Stimulated activated naive CD8-positive, alpha-beta T cell treated with anti-CD3 and anti-CD28 coated beads, Interleukin-15, Interleukin-2, amounts not matched to agents 100 U/mL and 50 U/mL, for 24 hours (primary cell): ENCODE results near the gene LCE2C.
"Not testable (repeated sequence)": the region's sequence is repeated elsewhere in the genome, so short reads cannot be mapped to it uniquely, and the experiment has no call there.

Experiments used
- ATAC-seq: fragments of 150-1000 bp; cut with Tn5 transposase; one replicate; pipeline ENCODE4 v1.10.0; 2021
- DNase-seq: peaks from one replicate; pipeline ENCODE4 v3.0.0; 2021

LCE2C gene, protein sequence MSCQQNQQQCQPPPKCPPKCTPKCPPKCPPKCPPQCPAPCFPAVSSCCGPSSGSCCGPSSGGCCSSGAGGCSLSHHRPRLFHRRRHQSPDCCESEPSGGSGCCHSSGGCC

GRCh38 chr1:152674983-152675382 is at the start of gene LCE2C:
LCE2C (plus strand) TSS chr1:152675279; CDS start chr1:152676016, 737 bp downstream.
- not testable (repeated sequence) for ATAC-seq, DNase-seq

- no peak for DNase-seq
- ATAC-seq = no peak
These were observed 48.3 kb upstream of the LCE2C start for GRCh38 chr1:152626744-152627143.

DNA sequence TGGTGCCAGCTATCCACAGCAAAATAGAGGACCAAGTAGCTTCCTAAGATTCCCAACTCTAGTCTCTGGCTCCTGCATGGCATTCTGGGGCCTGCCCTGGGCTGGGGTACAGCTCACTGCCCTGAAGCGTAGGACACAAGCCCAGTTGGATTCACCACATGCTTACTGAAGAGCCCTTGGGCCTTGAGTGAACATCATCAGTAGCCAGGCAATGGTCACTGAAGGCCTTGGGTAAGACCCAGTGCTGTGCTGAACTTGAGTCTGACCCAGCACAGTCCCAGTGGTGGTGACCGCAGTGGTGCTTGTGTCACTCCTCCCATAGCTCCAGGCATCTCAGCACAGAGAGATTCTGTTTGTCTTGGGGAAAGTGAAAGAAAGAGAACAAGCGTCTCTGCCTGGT is 44.5 kb upstream of the LCE2C start:
- ATAC-seq = no peak
- DNase-seq = no peak

- DNase-seq = no peak
- ATAC-seq = no peak
These were observed 34.7 kb upstream of the LCE2C start for GRCh38 chr1:152640351-152640750.

- no peak for DNase-seq
These were observed 31.1 kb upstream of the LCE2C start for GRCh38 chr1:152643945-152644344.

DNA sequence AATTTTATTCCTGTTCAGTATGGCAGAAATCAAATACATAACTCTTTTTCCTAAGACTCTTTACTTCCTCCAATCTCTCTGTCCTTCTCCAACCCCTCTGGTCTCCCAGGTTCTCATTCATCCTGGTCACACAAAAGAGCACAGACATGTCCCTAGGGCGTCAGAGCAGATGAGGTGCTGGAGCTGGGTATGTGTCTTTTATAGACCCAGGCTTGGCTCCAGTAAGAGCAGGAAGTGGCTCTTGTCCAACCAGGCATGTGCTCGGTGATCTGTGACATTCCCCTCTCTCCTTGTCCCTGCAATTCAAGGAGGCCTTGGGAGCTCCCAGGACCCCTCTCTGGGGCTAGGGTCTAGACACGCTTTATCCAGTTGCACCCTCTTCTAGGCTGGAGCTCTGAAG is 29.9 kb upstream of the LCE2C start:
- ATAC-seq (no peak), DNase-seq (no peak)

More at GRCh38 chr1:152643945-152644344, 31.1 kb upstream of the LCE2C start:
- ATAC-seq = no peak

- DNase-seq (no peak), ATAC-seq (no peak)
These were observed 28.4 kb upstream of the LCE2C start for GRCh38 chr1:152646656-152647055.

DNA sequence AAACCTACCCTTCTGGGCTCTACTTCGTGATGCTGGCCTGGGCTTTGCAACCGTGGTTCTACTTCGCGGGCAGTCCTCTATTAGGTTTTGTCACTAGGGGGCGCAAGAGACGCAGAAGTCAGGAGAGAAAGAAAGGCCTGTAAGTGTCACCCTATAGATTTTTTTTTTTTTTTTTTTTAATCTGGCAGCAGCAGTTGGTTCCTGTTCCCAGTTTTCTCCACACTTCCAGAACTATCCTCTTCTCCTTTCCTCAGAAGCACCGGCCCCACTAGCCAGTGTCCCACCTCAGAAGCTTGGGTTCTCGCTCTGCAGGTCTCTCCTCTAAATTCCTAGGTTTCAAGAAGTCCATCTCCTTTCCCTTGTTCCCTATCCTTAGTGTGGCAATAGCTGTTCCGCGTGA is 21.0 kb upstream of the LCE2C start:
- DNase-seq = peak; percentile 65
- no peak for ATAC-seq

- DNase-seq (no peak), ATAC-seq (no peak)
These were observed 18.6 kb upstream of the LCE2C start for GRCh38 chr1:152656459-152656858.

DNA sequence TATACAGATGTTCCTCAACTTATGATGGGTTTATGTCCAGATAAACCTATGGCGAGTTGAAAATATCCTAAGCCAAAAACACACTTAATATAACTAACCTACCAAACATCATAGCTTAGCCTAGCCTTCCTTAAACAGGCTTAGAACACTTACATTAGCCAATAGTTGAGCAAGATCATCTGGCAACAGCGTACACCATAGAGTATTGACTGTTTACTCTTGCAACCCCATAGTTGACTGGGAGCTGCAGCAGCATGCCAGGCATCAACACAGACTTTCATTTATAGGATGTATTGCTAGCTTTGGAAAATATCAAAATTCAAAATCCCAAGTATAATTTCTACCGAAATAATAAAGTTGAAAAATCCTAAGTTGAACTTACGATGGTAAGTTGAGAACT is 17.4 kb upstream of the LCE2C start:
- ATAC-seq = no peak
- no peak for DNase-seq

GRCh38 chr1:152658649-152659048 is 16.4 kb upstream of the LCE2C start:
- ATAC-seq (no peak), DNase-seq (no peak)

DNA sequence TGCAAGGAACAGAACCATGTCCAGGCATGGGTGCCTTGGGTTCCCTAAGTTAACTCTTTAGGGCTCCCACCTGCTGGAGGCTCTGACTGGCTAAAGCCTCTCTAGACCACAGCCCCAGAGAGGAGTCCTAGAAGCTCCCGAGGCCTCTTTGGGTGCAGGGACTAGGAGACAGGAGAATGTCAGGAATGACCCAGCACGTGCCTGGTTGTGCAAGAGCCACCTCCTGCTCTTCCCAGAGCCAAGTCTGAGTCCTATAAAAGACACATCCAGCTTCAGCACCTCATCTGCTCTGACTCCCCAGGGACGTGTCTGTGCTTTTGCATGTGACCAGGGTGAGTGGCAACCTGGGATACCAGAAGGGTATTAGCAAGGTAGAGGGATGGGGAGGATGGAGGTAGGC is 12.0 kb upstream of the LCE2C start, which contains the start of gene LCE2D:
TSS of gene LCE2D (plus strand) at position 283 of the 400 bp plus-strand sequence. CDS start 726 bp downstream, outside the sequence.
- ATAC-seq = no peak
- DNase-seq = no peak

- not testable (repeated sequence) for DNase-seq, ATAC-seq
These were observed 8.9 kb upstream of the LCE2C start for GRCh38 chr1:152666171-152666570.

- no peak for ATAC-seq
These were observed 7.4 kb upstream of the LCE2C start for GRCh38 chr1:152667648-152668047.

GRCh38 chr1:152673016-152673415 is 2.1 kb upstream of the LCE2C start:
- ATAC-seq = no peak
- DNase-seq = no peak

More at GRCh38 chr1:152667648-152668047, 7.4 kb upstream of the LCE2C start:
- DNase-seq = no peak

- no peak for ATAC-seq
- no peak for DNase-seq
These were observed 4.4 kb downstream of the LCE2C start for GRCh38 chr1:152679459-152679858.

DNA sequence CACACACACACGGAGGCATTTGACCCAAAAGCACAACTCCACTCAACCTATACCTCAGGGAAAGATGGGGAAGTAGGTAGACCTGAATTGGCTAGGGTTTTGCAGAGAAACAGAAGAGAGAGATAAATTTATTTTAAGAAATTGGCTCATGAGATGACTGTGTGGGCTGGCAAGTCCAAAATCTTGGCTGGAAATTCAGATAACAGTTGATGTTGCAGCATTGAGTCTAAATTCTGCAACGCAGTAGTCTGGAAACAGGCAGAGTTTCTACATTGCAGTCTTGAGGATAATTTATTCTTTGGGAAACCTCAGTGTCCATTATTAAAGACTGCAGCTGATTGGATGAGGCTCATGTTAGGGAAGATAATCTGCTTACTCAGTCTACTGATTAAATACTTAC is 6.5 kb downstream of the LCE2C start:
- ATAC-seq (no peak), DNase-seq (no peak)

GRCh38 chr1:152683846-152684245 is 8.8 kb downstream of the LCE2C start:
- DNase-seq (no peak), ATAC-seq (no peak)

GRCh38 chr1:152685823-152686222 is 10.7 kb downstream of the LCE2C start, which contains the start of gene LCE2B:
LCE2B (plus strand) TSS chr1:152686123; CDS start chr1:152686844, 721 bp downstream.
- DNase-seq, ATAC-seq: not testable (repeated sequence)

DNA sequence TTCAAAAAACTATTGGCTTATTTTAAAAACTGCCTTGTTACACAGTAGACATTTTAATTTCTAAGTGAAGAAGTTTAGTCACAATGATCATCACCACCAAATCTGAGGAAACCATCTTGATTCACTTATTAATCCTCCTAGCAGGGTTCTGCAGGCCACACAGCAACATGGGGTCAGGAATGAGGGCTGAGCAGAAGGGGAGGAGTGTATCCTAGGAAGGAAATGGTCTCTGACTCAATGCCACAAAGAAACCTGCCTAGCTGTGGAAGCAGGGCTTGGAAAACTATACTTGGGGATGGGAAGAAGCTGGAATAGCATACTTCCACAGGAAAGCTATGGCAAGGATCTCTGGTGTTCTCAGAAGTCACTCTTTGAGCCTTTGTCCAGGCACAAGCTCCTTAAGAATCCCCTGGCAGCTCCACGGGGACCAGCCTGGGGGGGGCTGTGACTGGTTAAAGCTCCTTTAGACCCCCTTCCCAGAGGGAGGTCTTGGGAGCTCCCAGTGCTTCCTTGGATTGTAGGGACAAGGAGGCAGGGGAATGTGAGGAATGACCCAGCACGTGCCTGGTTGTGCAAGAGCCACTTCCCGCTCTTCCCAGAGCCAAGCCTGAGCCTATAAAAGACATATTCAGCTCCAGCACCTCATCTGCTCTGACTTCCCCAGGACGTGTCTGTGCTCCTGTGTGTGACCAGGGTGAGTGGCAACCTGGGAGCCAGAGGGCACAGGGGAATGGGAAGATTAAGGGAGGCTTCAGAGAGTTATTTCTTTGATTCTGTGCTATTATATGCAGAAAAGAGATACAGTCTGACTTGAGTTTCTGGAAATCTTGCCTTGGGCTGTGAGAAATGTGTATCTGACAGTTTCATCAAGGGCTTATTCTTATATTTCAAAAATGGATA is 22.9 kb downstream of the LCE2C start, which contains the start of gene LCE2A:
TSS of gene LCE2A (plus strand) at position 645 of the 900 bp plus-strand sequence. CDS start 557 bp downstream, outside the sequence.
- DNase-seq = no peak
- ATAC-seq = no peak

DNA sequence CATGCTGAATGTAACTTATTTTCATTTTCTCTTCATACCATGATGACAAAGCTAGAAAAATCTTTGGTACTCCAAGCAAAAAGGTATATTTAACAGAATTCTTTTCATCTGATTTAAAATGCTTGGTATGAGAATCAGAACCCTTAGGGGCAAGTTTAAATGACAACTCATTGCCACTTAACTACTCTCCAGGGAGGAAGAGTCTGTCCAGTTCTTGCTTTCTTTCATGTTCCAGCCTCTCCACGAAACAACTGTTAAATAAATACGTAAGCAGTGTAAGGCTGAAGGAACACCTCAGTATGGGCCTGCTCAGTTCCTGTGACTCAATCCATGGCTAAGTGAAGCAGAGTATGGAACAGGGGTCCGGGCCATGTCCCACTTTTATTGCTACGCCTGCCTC is 24.7 kb downstream of the LCE2C start:
- DNase-seq (no peak), ATAC-seq (no peak)

- no peak for ATAC-seq
These were observed 32.8 kb downstream of the LCE2C start, which contains the start of gene LCE4A for GRCh38 chr1:152707860-152708259. LCE4A (plus strand) TSS chr1:152708160; CDS start chr1:152709076, 916 bp downstream.

DNA sequence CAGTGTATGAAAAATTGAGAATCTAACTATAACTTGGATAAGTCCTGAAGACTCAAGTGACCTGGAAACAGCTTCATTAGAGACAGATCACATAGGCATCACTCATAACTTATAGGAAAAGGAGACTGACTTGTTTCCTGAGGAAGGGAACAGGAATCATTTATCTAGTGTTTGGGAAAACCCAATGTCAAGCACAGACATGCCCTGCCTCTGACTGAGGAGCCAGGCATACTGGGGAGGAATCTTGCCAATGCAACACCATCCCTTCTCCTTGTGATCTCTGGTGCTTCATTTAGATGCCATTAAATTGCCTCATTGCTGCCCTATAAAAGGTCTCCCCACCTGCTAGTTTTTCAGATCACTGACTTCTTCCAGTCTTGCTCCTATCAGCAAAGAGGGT is 43.2 kb downstream of the LCE2C start:
- ATAC-seq = no peak

More at GRCh38 chr1:152707860-152708259, 32.8 kb downstream of the LCE2C start, which contains the start of gene LCE4A:
- DNase-seq = no peak

More for the DNA sequence above, 43.2 kb downstream of the LCE2C start:
- DNase-seq = no peak
